Esophagus muscularis mucosa (tissue), 3 donors: ENCODE data around the gene DNAJC25.

Experiments used
- EP300 ChIP-seq: sonication (generic); formaldehyde crosslinking; IDR thresholded peaks from one replicate; pipeline ENCODE4 v1.6.1; 2017; ENCODE audit warnings: antibody characterized with exemption
- POLR2AphosphoS5 ChIP-seq, 2 donors: sonication (generic); formaldehyde crosslinking; IDR thresholded peaks; one replicate each; pipeline ENCODE4 v1.6.1; 2017; ENCODE audit warnings: antibody characterized with exemption in 2 of 2

GRCh38 chr9:111646417-111646816, 15.3 kb downstream of the DNAJC25 start:
- TF ChIP-seq EP300 (no peak), POLR2AphosphoS5 (IDR thresholded peaks at IDR 0.05) (no peak)
